ENCODE results near the gene GPRC5C. TPM values are rescaled to one million over a fixed set of nuclear protein-coding genes. Genes with fewer than 3 reads are reported as not detected.

The GPRC5C gene
- total RNA-seq, 1 experiment from 2014 or later: 15.5 TPM

GRCh38 chr17:74410001-74410443 is 21.9 kb upstream of the GPRC5C start:
- Histone ChIP-seq H3K27me3 (ENCODE audit: insufficient read depth, low read length) (no peaks in the 10 kb centered on the region), H3K18ac (ENCODE audit: insufficient read length, low read depth, low read length) (no peak overlapping the region), H2BK12ac (ENCODE audit: insufficient read length, low read depth, low read length) (no peak overlapping the region), H2AFZ (ENCODE audit: low read length) (no peak overlapping the region), H2AK5ac (ENCODE audit: insufficient read length, low read length) (no peak overlapping the region), H2BK5ac (ENCODE audit: insufficient read length, low read length) (no peak overlapping the region), H3K27ac (ENCODE audit: insufficient read length, low read depth, low read length) (no peak overlapping the region), H3K9ac (ENCODE audit: extremely low read depth, insufficient read length, low read length) (no peak overlapping the region), H3K79me1 (ENCODE audit: insufficient read depth, low read depth, low read length, poor library complexity, severe bottlenecking) (no peaks in the 10 kb centered on the region), H4K5ac (ENCODE audit: insufficient read length, low read depth, low read length) (no peak overlapping the region), H2BK20ac (ENCODE audit: low read depth, low read length, poor library complexity, severe bottlenecking) (no peak overlapping the region), H3K4me2 (ENCODE audit: insufficient read depth, insufficient read length, low read length) (no peak overlapping the region), H4K8ac (replicated peaks; ENCODE audit: insufficient read length, low read depth, low read length) (no peak overlapping the region), H2BK15ac (ENCODE audit: low read depth, low read length) (no peak overlapping the region), H4K91ac (ENCODE audit: insufficient read length, low read depth, low read length) (no peak overlapping the region), H3K14ac (ENCODE audit: insufficient read depth, low read length) (no peak overlapping the region), H3T11ph (ENCODE audit: low read length) (no peak overlapping the region), H3K4me1 (ENCODE audit: insufficient read depth, low read length) (no peaks in the 10 kb centered on the region), H4K20me1 (ENCODE audit: control insufficient read depth, insufficient read depth, insufficient read length) (no peaks in the 10 kb centered on the region), H3K23ac (ENCODE audit: insufficient read length, low read depth, low read length) (no peak overlapping the region), H2BK120ac (ENCODE audit: low read depth, low read length, poor library complexity, severe bottlenecking) (no peak overlapping the region), H3K56ac (ENCODE audit: insufficient read length, low read depth, low read length) (no peak overlapping the region), H3K9me3 (ENCODE audit: control insufficient read depth, low read depth, low read length) (no peaks in the 10 kb centered on the region), H3K23me2 (ENCODE audit: insufficient read length, low read depth, low read length, poor library complexity, severe bottlenecking) (no peaks in the 10 kb centered on the region), H3K79me2 (ENCODE audit: insufficient read depth, low read length) (no peaks in the 10 kb centered on the region), H3K4ac (ENCODE audit: low read depth, low read length) (no peak overlapping the region)
- Mint-ChIP-seq H3K4me3 (no peak overlapping the region), H3K9me3 (peaks cover 0 to 6% of the 10 kb centered on the region in 2 experiments; a peak in 1 of 5 replicates), H3K36me3 (ENCODE audit: insufficient read depth in 1 of 3, low read depth in 3 of 3) (peaks cover 0 to 6% (median 0%) of the 10 kb centered on the region in 3 experiments; a peak in 2 of 7 replicates), H3K27me3 (ENCODE audit: low read depth) (peaks cover 6% of the 10 kb centered on the region), H3K4me1 (peaks cover 0 to 9% of the 10 kb centered on the region in 2 experiments; a peak in 2 of 4 replicates), H3K27ac (0 out of 7 replicates have a peak overlapping the region, but pooled peaks of 1 of the 3 experiments have one; percentile 62)
- no CpG with 5 or more reads among the region's 4 CpGs for WGBS (ENCODE audit: extremely low coverage, insufficient read length, low lambda C conversion rate)
- TF ChIP-seq CTCF (conservative IDR thresholded peaks at IDR 0.05): no peak
- peak; percentile 65 for DNase-seq

Data from H9 (cell line).